Mesenchymal stem cell (in vitro differentiated cells and primary cell): ENCODE measurements around the gene ROR2.

Experiments
- DNase-seq: peaks from one replicate; pipeline ENCODE4 v3.0.0-alpha.2; 2013
- H2AFZ ChIP-seq: one replicate; pipeline ENCODE4 v1.6.1; 2013; ENCODE audit warnings: low read depth, mild to moderate bottlenecking, control low read depth, inconsistent platforms, low read length, moderate library complexity
- H2AK5ac ChIP-seq: 2 replicates; pipeline ENCODE4 v1.6.1; 2013; ENCODE audit warnings: low read length, moderate library complexity, mild to moderate bottlenecking, inconsistent platforms; ENCODE audit not compliant: severe bottlenecking
- H2BK120ac ChIP-seq: one replicate; pipeline ENCODE4 v1.6.1; 2013; ENCODE audit warnings: low read depth, mild to moderate bottlenecking, inconsistent platforms, low read length, moderate library complexity
- H2BK12ac ChIP-seq, 2 experiments: one replicate each; pipeline ENCODE4 v1.6.1; 2013; ENCODE audit warnings: inconsistent platforms in 2 of 2, low read length in 2 of 2, mild to moderate bottlenecking in 2 of 2, moderate library complexity in 2 of 2, control low read depth in 1 of 2
- H2BK15ac ChIP-seq: one replicate; pipeline ENCODE4 v1.6.1; 2013; ENCODE audit warnings: mild to moderate bottlenecking, low read depth, inconsistent platforms; ENCODE audit not compliant: poor library complexity, severe bottlenecking
- H2BK5ac ChIP-seq: 2 replicates; pipeline ENCODE4 v1.6.1; 2013; ENCODE audit warnings: low read depth, mild to moderate bottlenecking, low read length, control low read depth, inconsistent platforms; ENCODE audit not compliant: poor library complexity, severe bottlenecking
- H3K14ac ChIP-seq, 2 experiments: one replicate each; pipeline ENCODE4 v1.6.1; 2013; ENCODE audit warnings: inconsistent platforms in 2 of 2, low read length in 2 of 2, control low read depth in 1 of 2, mild to moderate bottlenecking in 1 of 2, moderate library complexity in 1 of 2
- H3K18ac ChIP-seq, 2 experiments: one replicate each; pipeline ENCODE4 v1.6.1; 2013; ENCODE audit warnings: inconsistent platforms in 2 of 2, low read length in 2 of 2, control low read depth in 1 of 2, low read depth in 1 of 2, mild to moderate bottlenecking in 1 of 2
- H3K23ac ChIP-seq, 2 experiments: one replicate each; pipeline ENCODE4 v1.6.1; 2013; ENCODE audit warnings: inconsistent platforms in 2 of 2, low read length in 2 of 2, mild to moderate bottlenecking in 2 of 2, moderate library complexity in 2 of 2, control low read depth in 1 of 2
- H3K27ac ChIP-seq: 2 replicates; pipeline ENCODE4 v1.5.1; 2013; ENCODE audit warnings: mild to moderate bottlenecking, moderate library complexity, low read length, control low read depth, inconsistent platforms; ENCODE audit not compliant: poor library complexity, severe bottlenecking
- H3K27me3 ChIP-seq, 2 experiments: 2 replicates each; pipeline versions ENCODE4 v1.6.1 to v1.7.0; 2013; ENCODE audit warnings: low read length in 2 of 2, mild to moderate bottlenecking in 2 of 2, moderate library complexity in 2 of 2, control low read depth in 1 of 2, inconsistent platforms in 1 of 2; ENCODE audit not compliant: control insufficient read depth in 1 of 2, insufficient read depth in 1 of 2
- H3K36me3 ChIP-seq, 2 experiments: 2 replicates each; pipeline versions ENCODE4 v1.6.1 to v1.7.0; 2013; ENCODE audit warnings: low read length in 2 of 2, control low read depth in 1 of 2, inconsistent platforms in 1 of 2, low read depth in 1 of 2, mild to moderate bottlenecking in 1 of 2; ENCODE audit not compliant: insufficient read depth in 2 of 2, control insufficient read depth in 1 of 2
- H3K4ac ChIP-seq, 2 experiments: one replicate each; pipeline ENCODE4 v1.6.1; 2013; ENCODE audit warnings: inconsistent platforms in 2 of 2, low read length in 2 of 2, mild to moderate bottlenecking in 2 of 2, moderate library complexity in 2 of 2, control low read depth in 1 of 2, low read depth in 1 of 2
- H3K4me1 ChIP-seq: 2 replicates; pipeline ENCODE4 v1.6.1; 2013; ENCODE audit warnings: low read depth, low read length, control low read depth; ENCODE audit not compliant: control insufficient read depth, insufficient read depth
- H3K4me2 ChIP-seq: 2 replicates; pipeline ENCODE4 v1.6.1; 2013; ENCODE audit warnings: low read length, mild to moderate bottlenecking, inconsistent platforms; ENCODE audit not compliant: poor library complexity, severe bottlenecking
- H3K4me3 ChIP-seq, 2 experiments: 2 replicates each; pipeline versions ENCODE4 v1.5.1 to v1.7.0; 2013; ENCODE audit warnings: low read length in 2 of 2, mild to moderate bottlenecking in 2 of 2, control low read depth in 1 of 2, low read depth in 1 of 2; ENCODE audit not compliant: insufficient read depth in 1 of 2
- H3K79me1 ChIP-seq: replicated peaks from 2 replicates; pipeline ENCODE4 v1.6.1; 2013; ENCODE audit warnings: mild to moderate bottlenecking, control low read depth, low read length, inconsistent platforms; ENCODE audit not compliant: poor library complexity, severe bottlenecking
- H3K9ac ChIP-seq: 2 replicates; pipeline ENCODE4 v1.7.0; 2013; ENCODE audit warnings: mild to moderate bottlenecking, low read length, moderate library complexity
- H3K9me3 ChIP-seq: 2 replicates; pipeline ENCODE4 v1.7.0; 2013; ENCODE audit warnings: mild to moderate bottlenecking, low read length; ENCODE audit not compliant: control insufficient read depth
- H4K8ac ChIP-seq: one replicate; pipeline ENCODE4 v1.6.1; 2013; ENCODE audit warnings: inconsistent platforms, mild to moderate bottlenecking, low read length, moderate library complexity
- H4K91ac ChIP-seq: one replicate; pipeline ENCODE4 v1.6.1; 2013; ENCODE audit warnings: mild to moderate bottlenecking, low read length, inconsistent platforms
- WGBS: methylation state at CpG from one replicate; pipeline ENCODE4 v1.1.7; 2013; ENCODE audit warnings: mixed read lengths; 5-methylcytosine and 5-hydroxymethylcytosine counted together

Gene ROR2

GRCh38 chr9:91966503-91966902 is 16.5 kb upstream of the ROR2 start:
- Histone ChIP-seq H3K36me3 (no peaks in the 10 kb centered on the region), H3K4ac (no peak overlapping the region), H3K18ac (no peak overlapping the region), H3K4me2 (no peak overlapping the region), H2BK12ac (no peak overlapping the region), H3K27me3 (no peaks in the 10 kb centered on the region), H2AK5ac (no peak overlapping the region), H3K27ac (no peak overlapping the region), H3K4me1 (no peaks in the 10 kb centered on the region), H3K14ac (no peak overlapping the region), H3K9me3 (peaks cover 11% of the 10 kb centered on the region), H4K8ac (no peak overlapping the region), H2AFZ (no peak overlapping the region), H3K9ac (no peak overlapping the region), H2BK5ac (no peak overlapping the region), H3K23ac (no peak overlapping the region), H3K79me1 (no peaks in the 10 kb centered on the region), H2BK120ac (no peak overlapping the region), H4K91ac (no peak overlapping the region), H2BK15ac (no peak overlapping the region), H3K4me3 (no peak overlapping the region)
- DNase-seq: no peak
- 74% methylated on average over 2 of the region's 2 CpGs for WGBS

GRCh38 chr9:91963711-91964240 is 13.7 kb upstream of the ROR2 start:
- Histone ChIP-seq H3K23ac (no peak overlapping the region), H4K8ac (no peak overlapping the region), H3K18ac (no peak overlapping the region), H2BK12ac (no peak overlapping the region), H3K79me1 (no peaks in the 10 kb centered on the region), H3K4ac (no peak overlapping the region), H3K9ac (no peak overlapping the region), H2BK15ac (no peak overlapping the region), H3K27me3 (no peaks in the 10 kb centered on the region), H3K4me2 (no peak overlapping the region), H3K14ac (no peak overlapping the region), H3K36me3 (no peaks in the 10 kb centered on the region), H3K4me1 (no peaks in the 10 kb centered on the region), H3K27ac (no peak overlapping the region), H4K91ac (no peak overlapping the region), H3K4me3 (no peak overlapping the region), H2AK5ac (no peak overlapping the region), H2AFZ (no peak overlapping the region), H2BK120ac (no peak overlapping the region), H2BK5ac (no peak overlapping the region), H3K9me3 (peaks cover 19% of the 10 kb centered on the region)
- WGBS: 76% methylated on average over 2 of the region's 2 CpGs
- no peak for DNase-seq

GRCh38 chr9:91960367-91960766 is 10.3 kb upstream of the ROR2 start:
- Histone ChIP-seq H3K4me2 (no peak overlapping the region), H3K18ac (no peak overlapping the region), H3K27me3 (no peaks in the 10 kb centered on the region), H4K91ac (no peak overlapping the region), H3K9me3 (peaks cover 19% of the 10 kb centered on the region), H3K4ac (no peak overlapping the region), H2BK120ac (no peak overlapping the region), H3K23ac (no peak overlapping the region), H3K4me1 (peaks cover 4% of the 10 kb centered on the region), H2BK15ac (no peak overlapping the region), H3K27ac (no peak overlapping the region), H2AK5ac (no peak overlapping the region), H3K14ac (no peak overlapping the region), H2BK12ac (no peak overlapping the region), H2BK5ac (no peak overlapping the region), H3K9ac (no peak overlapping the region), H3K36me3 (no peaks in the 10 kb centered on the region), H2AFZ (no peak overlapping the region), H4K8ac (no peak overlapping the region), H3K4me3 (no peak overlapping the region), H3K79me1 (no peaks in the 10 kb centered on the region)
- 80% methylated on average over 1 of the region's 1 CpG for WGBS
- DNase-seq: no peak

GRCh38 chr9:91958174-91958573 is 8.1 kb upstream of the ROR2 start:
- Histone ChIP-seq H3K79me1 (no peaks in the 10 kb centered on the region), H3K4ac (no peak overlapping the region), H2BK5ac (no peak overlapping the region), H3K23ac (no peak overlapping the region), H3K18ac (no peak overlapping the region), H3K27ac (no peak overlapping the region), H2AFZ (no peak overlapping the region), H3K9me3 (peaks cover 8% of the 10 kb centered on the region), H3K4me2 (no peak overlapping the region), H4K91ac (no peak overlapping the region), H2BK15ac (no peak overlapping the region), H3K27me3 (no peaks in the 10 kb centered on the region), H2BK120ac (no peak overlapping the region), H3K14ac (no peak overlapping the region), H3K4me1 (peaks cover 11% of the 10 kb centered on the region), H3K4me3 (no peak overlapping the region), H2AK5ac (no peak overlapping the region), H3K36me3 (no peaks in the 10 kb centered on the region), H2BK12ac (no peak overlapping the region), H3K9ac (no peak overlapping the region), H4K8ac (no peak overlapping the region)
- DNase-seq: no peak
- 95% methylated on average over 5 of the region's 5 CpGs for WGBS
